Erythroblast (primary cell): Measurements from ENCODE around the gene CHRM4.

Experiments used
- GATA1 ChIP-seq: IDR thresholded peaks from 2 replicates; pipeline ENCODE4 v1.6.1; 2011; ENCODE audit warnings: low read depth, mild to moderate bottlenecking, control low read depth, low read length, moderate library complexity
- POLR2A ChIP-seq: IDR thresholded peaks from 2 replicates; pipeline ENCODE4 v1.6.1; 2011; ENCODE audit warnings: mild to moderate bottlenecking, low read length

- no peak for TF ChIP-seq POLR2A
- no peak for TF ChIP-seq GATA1
These were observed 22.9 kb upstream of the CHRM4 start for GRCh38 chr11:46414466-46414796.
